ENCODE data around the gene HEATR1.

DNA sequence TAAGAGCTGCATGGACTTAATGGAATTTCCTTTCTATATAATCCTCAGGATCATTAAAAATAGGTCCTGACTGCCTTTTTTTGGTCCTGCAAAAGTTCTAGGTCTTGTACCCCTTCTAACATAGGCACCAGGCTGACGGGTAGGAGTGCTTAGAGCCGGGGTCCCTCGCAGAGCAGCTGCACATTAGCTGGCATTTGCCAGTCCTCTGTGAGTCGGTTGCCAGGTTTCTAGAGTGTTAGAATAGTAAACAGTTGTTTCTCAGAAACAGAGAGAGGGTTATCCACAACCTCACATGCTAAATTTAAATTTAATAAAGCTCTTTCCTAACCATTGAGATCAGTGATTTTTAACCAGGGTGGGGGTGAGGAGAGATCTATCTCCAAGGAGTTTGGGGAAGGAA lies 35.4 kb upstream of the HEATR1 start:
- no peak for TF ChIP-seq EZH2phosphoT487 (IDR thresholded peaks at IDR 0.05; ENCODE audit: borderline replicate concordance)
- TF ChIP-seq POLR2A (IDR thresholded peaks at IDR 0.05; ENCODE audit: borderline replicate concordance, extremely low read depth, insufficient read depth, insufficient read length): no peak
- no peak for TF ChIP-seq SP1 (IDR thresholded peaks at IDR 0.05; ENCODE audit: low read depth)
- no peak for TF ChIP-seq RAD21 (IDR thresholded peaks at IDR 0.05; ENCODE audit: low read depth)
- TF ChIP-seq, protein P1, sequence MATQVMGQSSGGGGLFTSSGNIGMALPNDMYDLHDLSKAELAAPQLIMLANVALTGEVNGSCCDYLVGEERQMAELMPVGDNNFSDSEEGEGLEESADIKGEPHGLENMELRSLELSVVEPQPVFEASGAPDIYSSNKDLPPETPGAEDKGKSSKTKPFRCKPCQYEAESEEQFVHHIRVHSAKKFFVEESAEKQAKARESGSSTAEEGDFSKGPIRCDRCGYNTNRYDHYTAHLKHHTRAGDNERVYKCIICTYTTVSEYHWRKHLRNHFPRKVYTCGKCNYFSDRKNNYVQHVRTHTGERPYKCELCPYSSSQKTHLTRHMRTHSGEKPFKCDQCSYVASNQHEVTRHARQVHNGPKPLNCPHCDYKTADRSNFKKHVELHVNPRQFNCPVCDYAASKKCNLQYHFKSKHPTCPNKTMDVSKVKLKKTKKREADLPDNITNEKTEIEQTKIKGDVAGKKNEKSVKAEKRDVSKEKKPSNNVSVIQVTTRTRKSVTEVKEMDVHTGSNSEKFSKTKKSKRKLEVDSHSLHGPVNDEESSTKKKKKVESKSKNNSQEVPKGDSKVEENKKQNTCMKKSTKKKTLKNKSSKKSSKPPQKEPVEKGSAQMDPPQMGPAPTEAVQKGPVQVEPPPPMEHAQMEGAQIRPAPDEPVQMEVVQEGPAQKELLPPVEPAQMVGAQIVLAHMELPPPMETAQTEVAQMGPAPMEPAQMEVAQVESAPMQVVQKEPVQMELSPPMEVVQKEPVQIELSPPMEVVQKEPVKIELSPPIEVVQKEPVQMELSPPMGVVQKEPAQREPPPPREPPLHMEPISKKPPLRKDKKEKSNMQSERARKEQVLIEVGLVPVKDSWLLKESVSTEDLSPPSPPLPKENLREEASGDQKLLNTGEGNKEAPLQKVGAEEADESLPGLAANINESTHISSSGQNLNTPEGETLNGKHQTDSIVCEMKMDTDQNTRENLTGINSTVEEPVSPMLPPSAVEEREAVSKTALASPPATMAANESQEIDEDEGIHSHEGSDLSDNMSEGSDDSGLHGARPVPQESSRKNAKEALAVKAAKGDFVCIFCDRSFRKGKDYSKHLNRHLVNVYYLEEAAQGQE (IDR thresholded peaks at IDR 0.05; ENCODE audit: low read depth): no peak
- TF ChIP-seq, protein P2, sequence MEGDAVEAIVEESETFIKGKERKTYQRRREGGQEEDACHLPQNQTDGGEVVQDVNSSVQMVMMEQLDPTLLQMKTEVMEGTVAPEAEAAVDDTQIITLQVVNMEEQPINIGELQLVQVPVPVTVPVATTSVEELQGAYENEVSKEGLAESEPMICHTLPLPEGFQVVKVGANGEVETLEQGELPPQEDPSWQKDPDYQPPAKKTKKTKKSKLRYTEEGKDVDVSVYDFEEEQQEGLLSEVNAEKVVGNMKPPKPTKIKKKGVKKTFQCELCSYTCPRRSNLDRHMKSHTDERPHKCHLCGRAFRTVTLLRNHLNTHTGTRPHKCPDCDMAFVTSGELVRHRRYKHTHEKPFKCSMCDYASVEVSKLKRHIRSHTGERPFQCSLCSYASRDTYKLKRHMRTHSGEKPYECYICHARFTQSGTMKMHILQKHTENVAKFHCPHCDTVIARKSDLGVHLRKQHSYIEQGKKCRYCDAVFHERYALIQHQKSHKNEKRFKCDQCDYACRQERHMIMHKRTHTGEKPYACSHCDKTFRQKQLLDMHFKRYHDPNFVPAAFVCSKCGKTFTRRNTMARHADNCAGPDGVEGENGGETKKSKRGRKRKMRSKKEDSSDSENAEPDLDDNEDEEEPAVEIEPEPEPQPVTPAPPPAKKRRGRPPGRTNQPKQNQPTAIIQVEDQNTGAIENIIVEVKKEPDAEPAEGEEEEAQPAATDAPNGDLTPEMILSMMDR (IDR thresholded peaks at IDR 0.05 in 2 of 3, conservative IDR thresholded peaks at IDR 0.05 in 1 of 3; ENCODE audit: borderline replicate concordance in 1 of 3, insufficient read depth in 1 of 3, low read depth in 2 of 3, low read length in 2 of 3): no peak
- no peak for TF ChIP-seq TCF7L2 (IDR thresholded peaks at IDR 0.05; ENCODE audit: borderline replicate concordance, extremely low read depth, insufficient read depth, insufficient read length)

Data from HCT116 (cell line).